Activated CD4-positive, alpha-beta T cell treated with anti-CD3 and anti-CD28 coated beads, Interleukin-2, amount 50 U/mL, for 48 hours (primary cell): Measurements from ENCODE around the gene ADAM30.

Experiments used
- DNase-seq, 2 experiments: peaks; one replicate each; pipeline ENCODE4 v3.0.0-alpha.2; 2020

ADAM30 gene

DNA sequence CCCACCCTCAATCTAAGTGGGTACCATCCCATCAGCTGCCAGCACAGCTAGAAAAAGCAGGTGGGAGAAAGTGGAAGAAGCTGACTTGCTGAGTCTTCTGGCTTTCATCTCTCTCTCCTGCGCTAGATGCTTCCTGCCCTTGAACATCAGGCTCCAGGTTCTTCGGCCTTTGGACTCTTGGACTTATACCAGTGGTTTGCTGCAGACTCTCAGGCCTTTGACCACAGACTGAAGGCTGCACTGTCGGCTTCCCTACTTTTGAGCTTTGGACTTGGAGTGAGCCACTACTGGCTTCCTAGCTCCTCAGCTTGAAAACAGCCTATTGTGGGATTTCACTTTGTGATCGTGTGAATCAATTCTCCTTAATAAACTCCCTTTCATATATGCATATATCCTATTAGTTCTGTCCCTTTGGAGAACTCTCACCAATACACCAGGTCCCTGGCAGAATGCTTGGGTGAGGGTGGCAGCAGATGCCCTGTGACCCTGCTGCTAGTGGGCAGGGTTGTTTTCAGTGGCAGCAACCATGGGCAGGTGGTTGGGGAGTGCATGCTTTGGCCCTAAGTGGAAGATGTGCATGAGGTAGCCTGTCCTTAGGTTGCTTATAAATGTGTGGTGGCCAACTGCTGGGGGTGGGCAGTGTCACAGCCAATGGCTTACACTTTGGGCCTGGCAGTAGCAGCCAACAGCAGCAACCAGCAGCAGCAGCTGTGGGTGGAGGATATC is 10.8 kb upstream of the ADAM30 start:
- no peak for DNase-seq

DNA sequence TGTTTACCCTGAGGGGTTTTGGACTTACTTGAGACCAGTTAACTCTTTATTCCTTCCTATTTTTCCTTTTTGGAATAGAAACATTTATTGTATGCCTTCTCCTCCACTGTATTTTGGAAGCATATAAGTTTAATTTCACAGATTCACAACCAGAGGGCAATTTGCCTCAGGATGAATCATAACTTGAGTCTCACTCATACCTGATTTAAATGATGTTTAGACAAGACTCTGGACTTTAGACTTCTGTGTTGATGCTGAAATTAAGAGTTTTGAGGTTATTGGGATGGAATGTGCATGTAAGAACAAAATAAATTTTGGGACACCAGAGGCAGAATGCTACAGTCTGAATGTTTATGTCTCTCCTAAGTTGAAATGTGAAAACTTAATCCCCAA is 7.1 kb upstream of the ADAM30 start:
- no peak for DNase-seq

GRCh38 chr1:119902775-119903442 is 6.6 kb upstream of the ADAM30 start:
- DNase-seq = no peak

DNA sequence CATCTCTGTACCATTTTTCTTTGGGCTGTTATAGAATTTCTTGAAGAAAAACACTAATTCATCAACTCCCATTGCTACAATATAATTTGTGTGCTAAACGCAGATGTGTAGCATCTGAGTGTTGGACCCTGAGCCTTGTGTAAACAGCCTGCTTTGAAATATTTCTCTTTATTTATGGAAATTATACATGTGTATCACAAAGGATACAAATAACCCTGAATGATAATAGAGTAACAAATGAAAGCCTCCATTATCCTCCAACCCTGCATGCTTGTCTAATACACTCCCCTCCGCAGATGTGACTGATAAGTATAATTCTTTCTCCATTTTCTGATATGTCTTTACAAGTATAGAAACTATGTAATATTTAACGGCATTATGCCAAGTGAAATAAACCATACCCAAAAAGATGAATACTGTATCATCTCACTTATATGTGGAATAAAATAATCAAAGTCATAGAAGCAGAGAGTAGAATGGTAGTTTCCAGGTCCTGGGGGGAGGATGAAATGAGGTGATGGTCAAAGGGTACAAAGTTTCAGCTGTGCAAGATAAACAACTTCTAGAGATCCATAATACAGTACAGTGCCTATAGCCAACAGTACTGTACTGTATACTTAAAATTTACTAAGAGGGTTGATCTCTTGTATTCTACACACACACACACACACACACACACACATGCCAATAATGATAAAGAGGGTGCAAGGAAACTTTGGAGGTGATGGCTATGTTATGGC is 2.8 kb upstream of the ADAM30 start:
- no peak for DNase-seq

DNA sequence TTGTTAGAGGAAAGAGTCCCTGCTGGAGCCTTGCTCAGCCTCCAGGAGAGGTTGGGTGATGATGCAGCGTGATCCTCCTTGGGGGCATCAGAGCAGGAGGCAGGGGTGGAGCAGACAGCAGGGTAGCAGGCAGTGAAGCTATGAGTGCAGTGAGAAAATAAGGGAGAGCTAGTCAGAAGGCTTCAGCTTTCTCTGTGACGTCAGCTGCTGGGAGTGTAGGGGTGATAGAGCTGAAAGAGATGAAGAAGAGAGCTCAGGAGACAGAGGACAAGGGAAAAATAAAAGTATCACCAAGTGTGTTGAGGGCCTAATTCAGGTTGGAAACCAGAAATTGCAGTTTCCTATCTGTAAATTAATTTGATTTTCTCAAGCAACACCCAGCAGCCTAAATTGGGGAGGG is 2.2 kb upstream of the ADAM30 start:
- no peak for DNase-seq

- no peak for DNase-seq
These were observed 1.2 kb downstream of the ADAM30 start for GRCh38 chr1:119895102-119895501.

DNA sequence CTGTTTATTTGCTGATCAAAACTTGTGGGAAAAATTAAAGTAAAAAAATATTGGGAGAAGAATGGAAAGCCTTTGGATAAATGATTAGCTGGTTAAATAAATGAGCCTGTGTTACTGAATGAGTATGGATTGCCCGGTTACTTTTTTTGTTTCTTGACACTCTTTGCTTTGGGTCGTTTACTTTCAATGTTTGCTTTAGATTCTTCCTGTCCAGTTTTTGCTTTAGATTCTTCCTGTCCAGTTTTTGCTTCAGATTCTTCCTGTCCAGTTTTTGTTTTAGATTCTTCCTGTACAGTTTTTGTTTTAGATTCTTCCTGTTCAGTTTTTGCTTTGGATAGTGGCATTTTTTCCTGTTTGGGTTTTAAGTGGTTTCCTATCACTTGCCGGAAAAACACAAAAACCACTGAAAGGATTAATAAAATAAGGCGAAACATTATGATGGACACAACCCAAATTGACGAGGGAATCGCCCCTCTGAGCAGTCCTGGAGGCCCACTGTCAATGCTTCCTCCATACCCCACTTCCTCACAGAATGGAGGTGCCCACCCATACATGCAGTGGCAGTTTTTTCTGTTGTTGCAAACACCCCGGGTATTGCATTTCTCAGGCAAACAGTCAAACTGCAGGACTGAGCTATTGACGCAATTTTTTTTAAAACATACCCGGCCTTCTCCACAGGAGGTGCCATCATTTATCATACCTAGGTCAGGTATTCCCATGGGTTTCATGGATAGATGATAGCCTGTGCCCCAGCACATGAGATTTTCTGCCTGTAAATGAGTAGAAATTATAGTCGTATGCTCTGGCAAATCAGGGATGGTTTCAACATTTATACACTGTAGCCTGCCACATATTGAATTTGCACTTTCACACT is 2.3 kb downstream of the ADAM30 start:
- no peak for DNase-seq

DNA sequence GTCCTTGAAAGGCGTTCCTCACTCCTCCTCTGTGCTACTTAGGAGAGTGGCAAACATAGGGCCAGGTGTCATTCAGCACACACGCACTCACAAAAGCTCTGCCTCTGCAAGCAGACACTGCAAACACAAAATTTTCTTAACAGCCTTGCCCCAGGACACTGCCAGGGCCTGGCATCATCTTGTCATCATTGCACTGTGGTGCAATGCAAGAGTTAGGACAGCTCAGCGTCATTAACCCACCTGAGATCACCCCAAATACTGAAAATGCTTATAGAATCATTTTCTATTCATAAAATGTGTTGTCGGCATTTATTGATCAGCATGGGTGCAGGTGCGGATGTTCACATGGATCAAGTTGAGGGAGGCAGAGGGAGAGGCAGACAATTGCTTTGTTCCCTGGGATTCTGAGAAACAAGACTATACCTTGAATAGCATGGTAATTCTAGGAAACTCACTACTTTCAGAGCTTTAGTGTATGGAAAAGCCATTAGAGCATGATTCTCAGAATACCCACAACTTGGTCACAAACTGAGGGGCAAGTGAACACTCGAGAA is 3.0 kb downstream of the ADAM30 start:
- DNase-seq = no peak

- no peak for DNase-seq
These were observed 4.9 kb downstream of the ADAM30 start for GRCh38 chr1:119891386-119891785.

DNA sequence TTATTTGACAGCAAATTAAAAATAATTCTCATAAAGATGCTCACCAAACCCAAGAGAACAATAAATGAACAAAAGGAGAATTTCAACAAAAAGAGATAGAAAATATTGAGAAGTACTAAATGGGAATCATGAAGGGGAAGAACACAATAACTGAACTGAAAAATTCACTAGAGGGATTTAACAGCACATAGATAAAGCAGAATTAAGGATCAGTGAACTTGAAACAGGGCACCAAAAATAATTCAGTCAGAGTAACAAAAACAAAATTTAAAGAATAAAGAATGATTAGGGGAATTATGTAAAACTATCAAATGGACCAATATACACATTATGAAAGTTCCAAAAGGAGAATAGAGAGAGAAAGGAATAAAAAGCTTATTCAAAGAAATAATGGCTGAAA is 7.8 kb downstream of the ADAM30 start:
- DNase-seq = no peak

DNA sequence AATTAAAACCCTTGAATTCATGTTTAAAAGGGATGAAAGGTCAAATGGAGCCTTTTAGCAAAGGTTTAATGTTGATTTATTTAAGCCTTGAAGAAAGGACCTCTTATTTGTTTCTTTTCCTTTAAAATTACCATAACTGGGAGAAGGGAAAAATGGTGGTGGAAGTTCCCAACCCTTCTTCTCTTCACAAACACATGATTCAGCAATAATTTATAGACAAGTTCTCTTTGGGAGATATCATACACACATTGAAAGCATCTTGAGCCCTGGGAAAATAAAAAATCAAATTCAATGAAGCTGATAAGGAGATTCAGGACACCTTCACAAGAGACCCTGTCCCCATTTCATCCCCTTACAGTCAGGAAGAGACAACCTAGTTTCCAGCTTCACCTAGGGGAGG is 8.9 kb downstream of the ADAM30 start:
- no peak for DNase-seq

DNA sequence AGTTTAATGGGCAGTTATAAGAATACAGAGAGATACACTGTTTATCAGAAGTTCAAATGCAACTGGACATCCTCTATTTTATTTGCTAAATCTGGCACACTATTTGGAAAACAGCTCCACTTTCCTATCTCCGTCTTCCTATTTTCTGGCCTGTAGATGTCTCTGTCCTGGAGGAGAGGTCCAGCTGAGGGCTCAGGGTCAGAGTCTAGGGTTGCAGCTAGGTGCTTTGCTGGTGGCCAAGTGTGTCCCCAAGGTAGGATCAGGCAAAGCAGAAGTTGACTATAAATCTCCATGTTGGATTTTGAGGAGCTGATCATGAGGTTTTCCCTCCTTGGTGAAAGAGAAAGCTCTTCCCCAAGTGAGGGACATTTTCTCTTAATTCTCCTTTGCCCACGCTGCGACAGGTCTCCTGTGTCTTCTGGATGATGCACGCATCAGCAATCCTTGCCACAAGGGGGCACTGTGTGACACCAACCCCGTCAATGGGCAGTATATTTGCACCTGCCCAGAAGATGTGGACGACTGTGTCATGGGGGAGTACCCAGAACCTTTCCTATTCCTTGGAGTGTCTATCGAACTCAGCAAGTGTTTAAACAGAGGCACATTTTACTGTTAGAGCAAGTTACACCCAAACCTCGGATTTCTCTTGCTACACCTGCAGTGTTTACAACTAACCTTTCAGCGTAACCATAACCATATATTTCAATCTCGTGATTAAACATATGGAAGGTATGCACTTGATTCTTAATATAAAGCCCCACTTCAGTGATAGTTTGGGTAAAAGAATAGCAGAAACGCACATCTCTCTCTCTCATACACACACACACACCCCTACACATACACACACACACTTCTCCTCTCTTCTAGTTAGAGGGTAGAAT is 10.2 kb downstream of the ADAM30 start:
- peak; percentile 74 to 78 for DNase-seq

DNA sequence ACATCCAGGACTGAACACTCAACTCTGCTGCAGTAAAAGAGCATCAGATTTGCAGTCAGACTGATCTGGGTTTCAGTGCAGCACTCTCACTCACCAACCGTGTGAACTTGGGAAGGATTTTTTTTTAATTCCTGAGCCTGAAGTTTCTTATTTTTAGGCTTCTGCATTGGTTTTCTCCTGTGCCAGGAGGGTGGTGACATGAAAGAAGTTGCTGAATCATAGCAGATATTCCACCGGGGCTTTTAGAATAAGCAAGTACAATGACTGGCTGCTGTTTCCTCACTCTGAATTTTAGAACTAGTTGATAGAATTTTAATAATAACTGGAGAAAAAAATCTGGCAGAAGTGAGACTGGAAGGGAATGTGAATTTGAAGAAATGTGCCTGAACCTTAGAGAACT is 11.6 kb downstream of the ADAM30 start:
- DNase-seq = no peak

GRCh38 chr1:119883826-119884225 is 12.5 kb downstream of the ADAM30 start:
- no peak for DNase-seq

- DNase-seq = no peak
These were observed 13.9 kb downstream of the ADAM30 start for GRCh38 chr1:119882132-119883049.

DNA sequence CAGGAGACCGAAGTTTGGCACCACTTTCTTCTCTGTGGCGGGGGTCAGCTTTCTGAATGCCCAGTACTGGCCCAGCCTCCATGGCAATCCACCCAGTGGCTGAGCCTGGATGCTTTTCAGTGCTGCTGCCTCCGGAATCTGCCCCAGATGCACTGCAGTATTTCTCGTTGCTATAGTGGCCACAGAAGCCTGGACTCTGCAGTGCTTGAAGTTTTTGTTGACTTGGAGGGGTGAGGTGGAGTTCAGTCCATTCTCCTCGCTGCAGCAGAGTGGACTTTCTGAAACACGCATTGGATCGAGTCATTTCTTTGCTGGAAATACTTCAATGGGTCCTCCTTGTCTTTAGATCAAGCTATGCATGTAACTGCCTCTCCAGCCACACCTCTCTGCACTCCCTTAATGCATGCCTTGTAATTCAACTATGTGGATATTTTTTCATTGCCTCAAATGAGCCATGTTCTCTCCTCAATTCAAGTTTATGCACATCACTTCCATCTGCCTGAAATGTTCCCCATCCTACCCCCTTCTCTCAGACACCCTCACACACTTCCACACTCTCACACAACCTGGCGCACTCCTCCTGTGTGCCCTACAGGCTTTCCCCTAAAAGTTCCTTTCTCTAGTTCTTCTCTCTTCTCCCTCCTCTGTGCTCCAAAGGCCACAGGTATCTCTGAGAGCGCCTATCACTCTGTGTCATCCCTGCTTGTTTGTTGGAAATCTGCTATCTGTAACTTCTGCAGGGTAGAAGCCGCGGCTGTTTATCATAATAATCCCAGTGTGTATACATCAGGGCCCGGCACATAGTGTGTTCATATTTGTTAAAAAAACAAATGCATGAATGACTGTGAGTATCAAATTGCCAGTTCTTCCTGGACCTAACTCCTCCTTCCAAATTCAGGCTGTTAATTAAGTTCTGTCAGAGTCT is 16.5 kb downstream of the ADAM30 start:
- no peak for DNase-seq

GRCh38 chr1:119878171-119878570 is 18.1 kb downstream of the ADAM30 start:
- no peak for DNase-seq

DNA sequence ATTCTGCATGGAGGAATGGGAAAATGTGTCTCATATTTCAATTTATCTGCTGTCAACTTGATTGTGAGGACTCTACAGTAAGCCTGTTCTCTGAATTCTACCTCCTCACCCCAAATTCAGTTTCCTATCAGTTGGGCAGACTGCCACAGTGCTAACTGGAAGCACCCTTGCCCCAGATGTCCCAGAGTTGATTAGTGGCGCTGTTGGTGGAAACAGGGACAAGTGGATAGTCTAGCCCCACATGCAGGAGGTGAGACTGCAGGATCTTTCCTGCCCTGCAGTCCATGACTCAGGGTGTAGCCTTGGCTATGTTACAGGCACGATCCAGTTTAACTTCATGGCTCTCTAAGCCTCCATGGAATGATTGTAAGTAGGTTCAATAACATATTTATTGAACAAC is 22.1 kb downstream of the ADAM30 start:
- no peak for DNase-seq
